NCI-H128 (cell line): ENCODE data around the gene CCDC82.
A peak's percentile ranks its signal among the peaks of the same experiment; 100 is the strongest.

Experiments
- DNase-seq: peaks from one replicate; lab custom pipeline; 2025; ENCODE audit not compliant: unreplicated experiment; lab: John Stamatoyannopoulos, UW

Gene CCDC82

GRCh38 chr11:96309016-96309642, 80.6 kb downstream of the CCDC82 start:
- DNase-seq: no peak

- DNase-seq: no peak
Measured at GRCh38 chr11:96307776-96308140, 82.0 kb downstream of the CCDC82 start.

- DNase-seq: peak; percentile 81
Measured at GRCh38 chr11:96306933-96307775, 82.6 kb downstream of the CCDC82 start.

- no peak for DNase-seq
Measured at GRCh38 chr11:96306600-96306932, 83.1 kb downstream of the CCDC82 start.

GRCh38 chr11:96306071-96306470, 83.6 kb downstream of the CCDC82 start:
- no peak for DNase-seq

- DNase-seq: no peak
Measured at GRCh38 chr11:96303980-96304379, 85.7 kb downstream of the CCDC82 start.

GRCh38 chr11:96303064-96303463, 86.6 kb downstream of the CCDC82 start:
- DNase-seq: no peak
